Neural cell (in vitro differentiated cells): ENCODE results near the gene GHRH. TPM values are rescaled to one million over a fixed set of nuclear protein-coding genes. Genes with fewer than 3 reads are reported as not detected.

Experiments
- H2AFZ ChIP-seq: fragments of 200-600, 300-800 bp; sonication (generic), shearing (Covaris generic); 2 replicates; pipeline ENCODE4 v1.6.0; 2014; ENCODE audit warnings: low read depth, mild to moderate bottlenecking, antibody characterized with exemption, low read length, moderate library complexity
- H3F3A ChIP-seq: fragments of 200-600 bp; shearing (Covaris generic); 2 replicates; pipeline ENCODE4 v1.6.1; 2016; ENCODE audit warnings: mild to moderate bottlenecking, moderate library complexity, mixed read lengths, antibody characterized with exemption, low read length; ENCODE audit not compliant: insufficient read depth, poor library complexity, severe bottlenecking
- H3K27ac ChIP-seq: fragments of 200-600, 300-800 bp; sonication (generic), shearing (Covaris generic); 2 replicates; pipeline ENCODE4 v1.5.1; 2014; ENCODE audit warnings: mild to moderate bottlenecking, low read length, moderate library complexity
- H3K27me3 ChIP-seq: fragments of 300-800, 200-600 bp; sonication (generic), shearing (Covaris generic); 2 replicates; pipeline ENCODE4 v1.6.0; 2014; ENCODE audit warnings: mild to moderate bottlenecking, low read depth, low read length, moderate library complexity; ENCODE audit not compliant: insufficient read depth
- H3K36me3 ChIP-seq: fragments of 300-800, 200-600 bp; sonication (generic), shearing (Covaris generic); 2 replicates; pipeline ENCODE4 v1.5.1; 2014; ENCODE audit warnings: mild to moderate bottlenecking, antibody characterized with exemption, low read length, moderate library complexity; ENCODE audit not compliant: insufficient read depth
- H3K4me2 ChIP-seq: fragments of 300-800, 200-600 bp; sonication (generic), shearing (Covaris generic); 2 replicates; pipeline ENCODE4 v1.6.0; 2014; ENCODE audit warnings: mild to moderate bottlenecking, low read length
- H3K4me3 ChIP-seq: fragments of 300-800, 200-600 bp; sonication (generic), shearing (Covaris generic); 2 replicates; pipeline ENCODE4 v1.5.1; 2014; ENCODE audit warnings: mild to moderate bottlenecking, low read length, moderate library complexity
- H3K79me2 ChIP-seq: fragments of 200-600 bp; shearing (Covaris generic); replicated peaks from 2 replicates; pipeline ENCODE4 v1.6.0; 2014; ENCODE audit warnings: mild to moderate bottlenecking, low read length, moderate library complexity; ENCODE audit not compliant: insufficient read depth
- H3K9ac ChIP-seq: fragments of 300-800, 200-600 bp; sonication (generic), shearing (Covaris generic); 2 replicates; pipeline ENCODE4 v1.6.1; 2016; ENCODE audit warnings: mild to moderate bottlenecking, low read length, mixed read lengths
- H3K9me2 ChIP-seq: fragments of 200-600 bp; shearing (Covaris generic); 2 replicates; pipeline ENCODE4 v1.6.1; 2016; ENCODE audit warnings: mild to moderate bottlenecking, low read length, mixed read lengths; ENCODE audit not compliant: insufficient read depth
- H3K9me3 ChIP-seq: fragments of 200-600, 300-800 bp; sonication (generic), shearing (Covaris generic); 2 replicates; pipeline ENCODE4 v1.6.1; 2016; ENCODE audit warnings: mild to moderate bottlenecking, mixed run types, low read length, moderate library complexity, mixed read lengths
- H4K20me1 ChIP-seq: fragments of 200-600 bp; shearing (Covaris generic); 2 replicates; pipeline ENCODE4 v1.6.1; 2016; ENCODE audit warnings: mild to moderate bottlenecking, mixed run types; ENCODE audit not compliant: insufficient read depth
- EP300 ChIP-seq: fragments of 450-650 bp; conservative IDR thresholded peaks from 2 replicates; pipeline ENCODE4 v1.6.1; 2014; ENCODE audit warnings: antibody characterized with exemption, mild to moderate bottlenecking, moderate library complexity; ENCODE audit not compliant: poor library complexity, severe bottlenecking
- EZH2 ChIP-seq: fragments of 200-600, 300-800 bp; shearing (Covaris generic), sonication (generic); IDR thresholded peaks from 2 replicates; pipeline ENCODE4 v1.6.1; 2014; ENCODE audit warnings: antibody characterized with exemption, low read length, borderline replicate concordance, mild to moderate bottlenecking; ENCODE audit not compliant: insufficient read depth, poor library complexity, severe bottlenecking
- MXI1 ChIP-seq: fragments of 450-650 bp; conservative IDR thresholded peaks from 2 replicates; pipeline ENCODE4 v1.6.1; 2014; ENCODE audit warnings: antibody characterized with exemption, mild to moderate bottlenecking; ENCODE audit not compliant: poor library complexity, severe bottlenecking
- POLR2AphosphoS5 ChIP-seq: IDR thresholded peaks from 2 replicates; pipeline ENCODE4 v1.6.1; 2012
- RAD21 ChIP-seq: fragments of 450-650 bp; conservative IDR thresholded peaks from 2 replicates; pipeline ENCODE4 v1.6.1; 2014; ENCODE audit warnings: antibody characterized with exemption, mild to moderate bottlenecking, moderate library complexity
- SMC3 ChIP-seq: fragments of 450-650 bp; conservative IDR thresholded peaks from 2 replicates; pipeline ENCODE4 v1.6.1; 2014; ENCODE audit warnings: antibody characterized with exemption, mild to moderate bottlenecking, moderate library complexity; ENCODE audit not compliant: poor library complexity
- TAF1 ChIP-seq: IDR thresholded peaks from 2 replicates; pipeline ENCODE4 v1.6.1; 2012; ENCODE audit warnings: low read depth
- polyA plus RNA-seq: library from polyadenylated mRNA; depleted of rRNA; stranded (reverse); fragments of >200 nt; gene quantifications from 2 replicates; pipeline ENCODE4 v1.2.3, GENCODE V29; 2014
- TF ChIP-seq, protein P1 (sequence below): fragments of 450-650 bp; IDR thresholded peaks from 2 replicates; pipeline ENCODE4 v1.5.1; 2014; ENCODE audit warnings: antibody characterized with exemption, mild to moderate bottlenecking, moderate library complexity; ENCODE audit not compliant: poor library complexity, severe bottlenecking
- TF ChIP-seq, protein P2 (sequence below): IDR thresholded peaks from 2 replicates; pipeline ENCODE4 v1.6.1; 2012; ENCODE audit warnings: borderline replicate concordance

GHRH gene
- polyA plus RNA-seq, 1 donor from 2014 or later: not detected

DNA sequence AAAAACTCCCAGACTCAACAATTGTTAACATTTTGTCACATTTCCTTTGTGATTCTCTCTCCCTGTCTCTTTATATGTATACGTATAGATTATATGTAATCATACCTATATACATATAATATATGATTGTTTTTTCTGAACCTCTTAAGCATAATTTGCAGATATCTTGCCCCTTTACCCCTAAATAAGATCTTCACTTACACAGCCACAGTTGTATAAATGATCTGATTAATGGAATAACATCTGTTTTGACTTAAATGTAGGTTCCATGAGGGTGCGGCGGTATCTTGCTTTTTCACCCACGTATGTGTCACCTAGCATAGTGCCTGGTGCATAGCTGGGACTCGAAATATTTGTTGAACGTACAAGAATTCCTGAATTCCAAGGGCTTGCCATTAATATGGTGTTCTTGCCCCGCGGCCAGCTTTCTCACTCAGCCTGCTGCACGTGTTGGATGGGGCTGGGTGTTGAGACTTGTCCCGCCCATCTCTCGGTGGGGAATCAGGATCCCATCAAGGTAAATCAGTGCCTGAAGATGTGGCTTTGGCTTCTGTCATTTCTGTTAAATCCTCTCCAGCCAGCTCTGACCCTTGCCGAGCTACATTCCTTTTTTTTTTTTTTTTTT lies 17.5 kb upstream of the GHRH start:
- no peak overlapping the region for H2AFZ ChIP-seq
- no peak overlapping the region for H3K4me2 ChIP-seq
- no peak overlapping the region for H3K27ac ChIP-seq
- H3K36me3 ChIP-seq: no peaks in the 10 kb centered on the region
- H3K27me3 ChIP-seq: no peaks in the 10 kb centered on the region
- H4K20me1 ChIP-seq: no peaks in the 10 kb centered on the region
- no peaks in the 10 kb centered on the region for H3K9me2 ChIP-seq
- H3K79me2 ChIP-seq: no peaks in the 10 kb centered on the region
- H3F3A ChIP-seq: no peaks in the 10 kb centered on the region
- H3K9me3 ChIP-seq: no peaks in the 10 kb centered on the region
- TF ChIP-seq SMC3: no peak
- TF ChIP-seq POLR2AphosphoS5: no peak
- TF ChIP-seq, protein P1, sequence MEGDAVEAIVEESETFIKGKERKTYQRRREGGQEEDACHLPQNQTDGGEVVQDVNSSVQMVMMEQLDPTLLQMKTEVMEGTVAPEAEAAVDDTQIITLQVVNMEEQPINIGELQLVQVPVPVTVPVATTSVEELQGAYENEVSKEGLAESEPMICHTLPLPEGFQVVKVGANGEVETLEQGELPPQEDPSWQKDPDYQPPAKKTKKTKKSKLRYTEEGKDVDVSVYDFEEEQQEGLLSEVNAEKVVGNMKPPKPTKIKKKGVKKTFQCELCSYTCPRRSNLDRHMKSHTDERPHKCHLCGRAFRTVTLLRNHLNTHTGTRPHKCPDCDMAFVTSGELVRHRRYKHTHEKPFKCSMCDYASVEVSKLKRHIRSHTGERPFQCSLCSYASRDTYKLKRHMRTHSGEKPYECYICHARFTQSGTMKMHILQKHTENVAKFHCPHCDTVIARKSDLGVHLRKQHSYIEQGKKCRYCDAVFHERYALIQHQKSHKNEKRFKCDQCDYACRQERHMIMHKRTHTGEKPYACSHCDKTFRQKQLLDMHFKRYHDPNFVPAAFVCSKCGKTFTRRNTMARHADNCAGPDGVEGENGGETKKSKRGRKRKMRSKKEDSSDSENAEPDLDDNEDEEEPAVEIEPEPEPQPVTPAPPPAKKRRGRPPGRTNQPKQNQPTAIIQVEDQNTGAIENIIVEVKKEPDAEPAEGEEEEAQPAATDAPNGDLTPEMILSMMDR: no peak
- no peak for TF ChIP-seq RAD21
- TF ChIP-seq, protein P2, sequence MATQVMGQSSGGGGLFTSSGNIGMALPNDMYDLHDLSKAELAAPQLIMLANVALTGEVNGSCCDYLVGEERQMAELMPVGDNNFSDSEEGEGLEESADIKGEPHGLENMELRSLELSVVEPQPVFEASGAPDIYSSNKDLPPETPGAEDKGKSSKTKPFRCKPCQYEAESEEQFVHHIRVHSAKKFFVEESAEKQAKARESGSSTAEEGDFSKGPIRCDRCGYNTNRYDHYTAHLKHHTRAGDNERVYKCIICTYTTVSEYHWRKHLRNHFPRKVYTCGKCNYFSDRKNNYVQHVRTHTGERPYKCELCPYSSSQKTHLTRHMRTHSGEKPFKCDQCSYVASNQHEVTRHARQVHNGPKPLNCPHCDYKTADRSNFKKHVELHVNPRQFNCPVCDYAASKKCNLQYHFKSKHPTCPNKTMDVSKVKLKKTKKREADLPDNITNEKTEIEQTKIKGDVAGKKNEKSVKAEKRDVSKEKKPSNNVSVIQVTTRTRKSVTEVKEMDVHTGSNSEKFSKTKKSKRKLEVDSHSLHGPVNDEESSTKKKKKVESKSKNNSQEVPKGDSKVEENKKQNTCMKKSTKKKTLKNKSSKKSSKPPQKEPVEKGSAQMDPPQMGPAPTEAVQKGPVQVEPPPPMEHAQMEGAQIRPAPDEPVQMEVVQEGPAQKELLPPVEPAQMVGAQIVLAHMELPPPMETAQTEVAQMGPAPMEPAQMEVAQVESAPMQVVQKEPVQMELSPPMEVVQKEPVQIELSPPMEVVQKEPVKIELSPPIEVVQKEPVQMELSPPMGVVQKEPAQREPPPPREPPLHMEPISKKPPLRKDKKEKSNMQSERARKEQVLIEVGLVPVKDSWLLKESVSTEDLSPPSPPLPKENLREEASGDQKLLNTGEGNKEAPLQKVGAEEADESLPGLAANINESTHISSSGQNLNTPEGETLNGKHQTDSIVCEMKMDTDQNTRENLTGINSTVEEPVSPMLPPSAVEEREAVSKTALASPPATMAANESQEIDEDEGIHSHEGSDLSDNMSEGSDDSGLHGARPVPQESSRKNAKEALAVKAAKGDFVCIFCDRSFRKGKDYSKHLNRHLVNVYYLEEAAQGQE: no peak
- no peak for TF ChIP-seq EZH2
- TF ChIP-seq TAF1: no peak
- TF ChIP-seq EP300: no peak
- no peak for TF ChIP-seq MXI1
- no peak overlapping the region for H3K9ac ChIP-seq
- no peak overlapping the region for H3K4me3 ChIP-seq

DNA sequence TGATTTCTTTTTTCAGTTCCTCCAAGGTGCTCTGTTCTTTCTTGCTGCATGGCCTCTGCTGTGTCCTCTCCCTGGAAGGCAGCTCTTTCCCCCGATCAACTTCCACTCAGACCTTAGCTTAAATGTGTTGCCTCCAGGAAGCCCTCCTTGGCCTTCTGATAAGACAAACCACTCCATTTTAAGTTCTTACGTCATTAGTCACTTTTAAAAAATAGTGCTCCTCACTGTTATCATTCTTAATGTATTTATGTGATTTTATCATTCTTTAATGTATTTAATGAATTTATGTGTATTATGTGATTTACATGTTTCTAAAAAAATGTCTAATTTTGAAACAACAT lies 15.6 kb upstream of the GHRH start:
- Histone ChIP-seq H3K9me3 (no peaks in the 10 kb centered on the region), H3K79me2 (no peaks in the 10 kb centered on the region), H3K27ac (no peak overlapping the region), H4K20me1 (no peaks in the 10 kb centered on the region), H3K36me3 (no peaks in the 10 kb centered on the region), H3K9me2 (no peaks in the 10 kb centered on the region), H3K4me2 (no peak overlapping the region), H2AFZ (no peak overlapping the region), H3K9ac (no peak overlapping the region), H3K4me3 (no peak overlapping the region), H3K27me3 (no peaks in the 10 kb centered on the region), H3F3A (no peaks in the 10 kb centered on the region)
- TF ChIP-seq RAD21 (no peak), MXI1 (no peak), EP300 (no peak), POLR2AphosphoS5 (no peak), SMC3 (no peak), TAF1 (no peak), EZH2 (no peak)
- TF ChIP-seq, protein P1: no peak
- TF ChIP-seq, protein P2: no peak
